Activated T-helper 9 cell treated with anti-CD3 and anti-CD28 coated beads, Interleukin-2, amount 50 U/mL, for 16 hours (primary cell): ENCODE results near the gene CLK4.
"Not testable (repeated sequence)": the region's sequence is repeated elsewhere in the genome, so short reads cannot be mapped to it uniquely, and the experiment has no call there.

Source experiments
- DNase-seq: peaks from one replicate; pipeline ENCODE4 v3.0.0-alpha.2; 2020; ENCODE audit warnings: low read depth

The CLK4 gene

DNA sequence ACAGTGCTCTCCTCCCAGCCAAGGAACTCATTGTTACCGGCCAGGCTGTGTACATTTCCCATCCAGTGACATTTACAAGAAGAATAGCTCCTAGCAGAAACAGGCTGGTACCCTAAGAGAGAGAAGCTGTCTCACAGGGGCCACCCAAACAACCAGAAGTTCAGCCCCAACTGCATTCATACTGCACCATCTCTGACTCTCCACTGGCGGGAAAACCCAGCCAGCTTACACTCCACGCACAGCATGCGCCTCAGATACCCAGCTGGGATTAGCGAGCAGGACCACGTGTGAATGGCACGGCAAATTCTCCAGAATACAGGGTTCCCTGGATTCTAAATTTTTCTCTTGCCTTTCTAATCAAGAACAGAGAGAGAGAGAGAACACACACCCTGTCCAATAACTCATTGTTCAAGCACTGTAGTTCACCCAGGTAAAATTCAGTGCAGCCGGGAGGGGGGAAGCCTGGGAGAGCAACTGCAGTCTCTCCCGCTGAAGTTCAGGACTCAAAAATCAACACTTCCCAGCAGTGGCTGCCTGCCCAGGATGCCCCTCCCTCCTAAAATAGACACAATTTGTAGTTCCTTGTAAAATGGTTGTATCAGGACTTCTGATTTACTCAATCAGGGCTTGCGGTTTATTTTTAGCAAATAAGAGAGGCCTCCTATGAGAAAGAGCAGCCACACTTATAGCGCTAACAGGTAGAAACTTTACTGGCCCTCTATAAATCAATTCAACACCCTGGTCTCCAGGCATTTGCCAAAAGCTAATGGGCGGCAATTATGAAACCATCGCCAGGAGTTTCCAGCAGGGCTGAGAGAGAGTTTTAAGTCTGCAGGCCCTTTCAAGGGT is 38.9 kb downstream of the CLK4 start:
- DNase-seq: no peak

DNA sequence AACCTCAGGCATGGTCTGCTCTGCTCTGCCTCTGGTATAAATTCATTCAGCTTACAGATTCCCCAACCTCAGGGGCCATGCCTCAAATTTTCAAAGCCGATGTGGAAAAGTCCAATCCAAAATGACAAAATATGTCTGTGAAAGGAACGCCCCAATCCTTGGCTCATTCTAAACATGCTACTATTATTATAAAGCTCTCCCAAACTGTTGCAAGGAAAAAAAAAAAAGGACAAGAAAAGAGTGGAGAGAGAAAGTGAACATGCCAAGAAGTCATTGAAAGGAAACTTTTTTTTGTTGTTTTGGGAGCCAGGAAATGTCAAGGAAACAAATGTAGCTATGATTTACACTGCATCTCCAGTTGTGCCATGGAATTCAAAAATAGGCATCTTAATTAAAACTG is 40.5 kb downstream of the CLK4 start:
- DNase-seq: no peak

DNA sequence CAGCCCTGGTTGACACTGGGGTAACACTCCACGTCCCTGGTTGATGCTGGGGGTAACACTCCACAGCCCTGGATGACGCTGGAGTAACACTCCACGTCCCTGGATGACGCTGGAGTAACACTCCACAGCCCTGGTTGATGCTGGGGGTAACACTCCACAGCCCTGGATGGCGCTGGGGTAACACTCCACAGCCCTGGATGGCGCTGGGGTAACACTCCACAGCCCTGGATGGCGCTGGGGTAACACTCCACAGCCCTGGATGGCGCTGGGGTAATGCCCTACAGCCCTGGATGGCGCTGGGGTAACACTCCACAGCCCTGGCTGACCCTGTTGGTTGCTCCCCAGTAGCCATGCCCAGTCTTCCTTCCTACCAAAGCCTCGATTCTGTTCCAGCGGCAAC is 41.4 kb downstream of the CLK4 start:
- DNase-seq: not testable (repeated sequence)

DNA sequence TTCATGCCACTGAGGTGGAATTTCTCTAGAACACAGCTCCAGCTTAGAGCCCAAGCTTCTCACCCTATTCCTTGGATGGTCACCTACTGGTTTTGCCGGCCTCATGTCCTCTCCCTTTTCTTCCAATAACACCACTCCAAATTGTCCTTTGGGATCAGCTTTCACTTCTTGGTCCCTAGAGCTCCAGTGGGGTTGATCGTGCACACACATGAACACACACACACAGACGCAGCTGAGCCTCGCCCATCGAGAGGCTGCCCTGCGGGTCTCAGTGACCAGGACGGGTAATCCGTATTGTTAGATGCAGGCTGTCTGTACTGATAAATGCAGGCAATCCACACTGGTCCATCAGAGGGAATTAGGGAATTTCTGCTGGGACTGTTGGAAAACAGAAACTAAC is 43.6 kb downstream of the CLK4 start:
- DNase-seq: no peak

DNA sequence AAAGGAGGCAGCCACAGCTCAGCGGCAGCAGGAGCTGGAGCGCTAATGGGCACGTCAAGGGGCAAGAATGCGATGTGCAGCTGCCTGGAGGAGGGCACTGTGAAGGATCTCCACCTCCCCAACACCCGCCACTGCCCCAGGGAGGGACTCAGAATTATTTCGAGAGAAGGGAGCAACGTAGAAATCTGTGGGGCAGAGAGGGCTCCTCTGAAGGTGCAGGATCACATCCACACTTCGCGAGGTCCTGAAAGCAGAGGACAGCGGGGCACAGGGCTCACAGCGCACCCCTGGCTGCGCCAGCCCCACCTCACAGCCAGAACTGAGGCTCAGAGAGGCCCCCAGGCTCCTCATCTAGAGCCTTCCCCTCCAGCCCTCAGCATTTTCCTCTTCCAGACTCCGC is 44.6 kb downstream of the CLK4 start:
- DNase-seq: no peak

DNA sequence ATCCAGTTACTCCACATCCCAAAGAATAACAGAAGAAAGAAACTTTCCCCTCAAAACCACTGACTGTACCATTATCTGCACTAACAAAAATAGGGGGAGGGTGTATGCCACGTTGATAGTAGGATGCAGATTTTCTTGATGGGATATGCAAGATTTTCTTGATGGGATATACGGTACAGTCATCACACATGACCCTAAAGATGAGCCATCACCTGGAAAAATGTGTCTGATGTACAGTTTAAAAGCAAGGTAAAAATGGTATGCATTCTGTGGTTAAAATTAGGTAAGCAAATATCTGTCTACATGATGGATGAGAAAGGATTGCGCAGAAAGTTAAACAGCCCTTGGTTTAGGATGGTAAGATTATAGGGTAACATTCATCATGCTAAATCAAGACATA is 45.2 kb downstream of the CLK4 start:
- DNase-seq: no peak

DNA sequence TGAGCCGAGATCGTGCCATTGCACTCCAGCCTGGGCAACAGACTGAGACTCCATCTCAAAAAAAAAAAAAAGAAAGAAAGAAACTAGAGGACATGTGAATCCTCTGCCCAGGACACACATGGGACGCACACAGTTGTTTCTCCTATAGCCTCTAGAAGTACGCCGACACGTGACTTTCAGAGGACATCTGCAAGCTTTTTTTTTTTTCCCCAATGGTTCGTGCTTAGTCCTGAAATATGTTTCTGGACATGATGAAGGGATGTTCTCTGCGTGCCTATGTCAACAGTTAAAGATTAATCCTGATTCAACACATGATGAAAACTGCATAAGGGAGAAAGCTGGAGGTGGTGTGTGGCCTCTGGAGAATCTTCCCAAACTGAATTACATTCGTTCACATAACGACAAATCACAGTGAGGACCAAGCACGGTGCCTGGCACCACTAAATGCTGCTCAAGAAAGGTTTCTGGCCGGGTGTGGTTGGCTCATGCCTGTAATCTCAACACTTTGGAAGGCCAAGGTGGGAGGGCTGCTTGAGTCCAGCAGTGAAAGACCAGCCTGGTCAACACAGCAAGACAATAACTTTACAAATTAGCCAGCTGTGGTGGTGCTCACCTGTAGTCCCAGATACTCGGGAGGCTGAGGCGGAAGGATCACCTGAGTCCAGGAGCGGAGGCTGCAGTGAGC is 46.4 kb downstream of the CLK4 start:
- DNase-seq: no peak

DNA sequence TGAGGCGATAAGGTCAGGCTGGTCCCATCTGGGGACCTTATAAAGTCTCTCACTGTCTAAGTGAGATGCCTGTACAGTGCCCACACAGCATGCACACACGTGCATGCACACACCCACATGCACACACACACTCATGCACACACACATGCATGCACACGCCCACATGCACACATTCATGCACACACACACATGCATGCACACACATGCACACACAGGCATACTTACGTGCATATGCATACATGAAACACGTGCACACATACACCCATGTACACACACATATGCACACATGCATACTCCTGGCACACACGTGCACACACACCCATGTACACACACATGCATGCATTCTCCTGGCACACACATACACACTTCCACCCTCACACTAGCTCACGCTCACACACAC is 48.9 kb downstream of the CLK4 start:
- DNase-seq: no peak

GRCh38 chr5:178577376-178577839 is 49.4 kb downstream of the CLK4 start:
- DNase-seq: no peak

GRCh38 chr5:178576591-178577351 is 50.1 kb downstream of the CLK4 start:
- DNase-seq: no peak

DNA sequence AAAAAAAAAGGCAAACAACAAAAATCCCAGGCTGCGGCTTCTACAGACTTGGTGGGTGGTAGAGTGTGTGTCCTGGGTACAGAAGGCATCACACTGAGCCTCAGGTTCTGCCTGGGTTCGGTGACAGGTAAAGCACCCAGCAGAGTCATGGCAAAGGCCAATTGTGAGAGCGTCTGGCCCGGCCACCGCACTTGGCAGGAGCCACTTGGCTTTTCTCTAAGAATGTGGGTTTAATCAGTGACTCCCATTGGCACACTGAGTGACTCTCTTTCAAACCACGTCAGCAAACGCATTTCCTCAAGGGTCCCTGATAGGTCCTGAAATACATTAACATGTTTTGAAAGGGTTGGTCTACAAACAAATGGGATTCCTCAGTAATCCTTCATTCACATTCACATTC is 53.6 kb downstream of the CLK4 start:
- no peak for DNase-seq

DNA sequence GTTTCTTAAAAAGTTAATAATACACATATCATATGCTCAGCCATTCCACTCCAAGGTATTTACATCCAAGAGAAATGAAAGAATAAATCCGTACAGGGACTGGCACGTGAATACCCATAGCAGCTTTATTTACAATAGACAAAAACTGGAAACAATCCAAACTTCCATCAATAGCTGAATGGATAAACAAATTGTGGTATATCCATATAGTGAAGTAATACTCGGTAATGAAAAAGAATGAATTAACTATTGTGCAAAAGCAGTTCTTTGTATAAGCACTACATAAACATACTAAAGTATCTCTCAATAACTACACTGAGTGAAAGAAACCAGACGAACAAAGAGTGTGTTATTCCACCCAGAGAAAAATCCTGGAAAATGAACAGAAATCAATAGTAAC is 54.2 kb downstream of the CLK4 start:
- no peak for DNase-seq

DNA sequence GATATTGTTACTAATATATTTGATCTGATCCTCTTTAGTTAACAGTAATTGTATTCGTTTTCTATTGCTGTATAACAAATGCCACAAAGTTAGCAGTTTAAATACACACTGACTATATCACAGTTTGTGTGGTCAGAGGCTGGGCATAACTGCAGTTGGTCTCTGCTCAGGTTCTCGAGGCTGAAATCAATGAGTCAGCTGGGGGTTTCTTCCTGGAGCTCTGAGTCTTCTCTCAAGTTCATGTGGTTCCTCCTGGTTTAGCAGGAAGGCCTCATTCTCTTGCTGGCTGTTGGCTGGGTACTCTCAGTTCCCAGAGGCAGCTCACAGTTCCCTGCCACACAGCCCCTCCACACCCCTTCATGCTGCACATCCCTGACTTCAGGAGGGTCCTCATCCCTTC is 57.4 kb downstream of the CLK4 start:
- no peak for DNase-seq

DNA sequence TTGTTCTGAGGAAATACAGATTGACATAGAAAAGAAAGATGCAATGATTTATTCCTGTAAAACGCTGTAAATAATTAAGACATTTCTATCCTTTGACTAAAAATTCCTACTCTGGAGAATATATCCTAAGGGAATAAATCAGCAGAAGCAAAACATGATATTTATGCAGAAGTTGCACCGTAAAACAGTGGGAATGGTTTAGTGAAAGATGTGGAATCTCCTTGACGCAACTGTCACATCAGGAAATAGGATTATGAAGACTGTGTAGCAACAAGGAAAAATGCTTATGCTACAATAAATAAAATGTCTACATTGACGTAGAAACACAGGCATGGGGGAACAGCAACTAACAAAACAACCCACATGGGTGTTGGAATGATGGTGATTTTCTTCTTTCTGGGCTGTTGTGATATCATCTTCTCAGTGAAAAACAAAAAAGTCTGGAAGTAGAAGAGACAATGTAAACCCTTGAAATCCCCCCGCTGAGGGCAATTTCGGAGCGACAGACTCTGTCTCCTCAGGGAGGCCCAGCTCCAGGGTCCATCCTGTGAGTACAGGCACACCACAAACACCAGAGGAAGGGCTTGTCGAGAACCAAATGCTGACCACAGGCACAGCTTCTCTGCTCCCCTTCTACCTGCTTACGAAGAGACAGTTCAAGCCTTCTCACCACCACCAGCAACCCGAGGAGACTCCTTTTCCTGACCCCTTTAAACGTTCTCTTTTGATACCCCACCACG is 61.9 kb downstream of the CLK4 start:
- DNase-seq: no peak

DNA sequence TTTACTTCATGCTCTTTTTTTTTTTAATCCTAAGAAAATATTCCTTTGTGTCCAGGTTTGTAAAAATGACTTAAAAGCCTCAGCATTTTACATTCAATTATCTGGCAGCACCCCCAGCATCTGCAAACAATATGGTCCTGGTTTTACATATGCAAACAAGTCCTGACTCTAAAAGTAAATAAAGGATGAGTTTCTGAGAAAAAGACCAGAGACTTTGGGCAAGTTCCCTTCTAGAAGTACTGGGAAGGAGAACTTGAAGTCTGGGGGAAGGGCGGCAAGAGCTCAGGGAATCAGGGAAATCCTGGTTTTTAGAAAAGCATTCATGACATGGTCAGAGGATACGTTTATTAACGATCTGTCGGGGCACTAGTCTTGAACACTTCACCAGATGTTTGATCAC is 62.5 kb downstream of the CLK4 start:
- DNase-seq: no peak

GRCh38 chr5:178563621-178564020 is 63.2 kb downstream of the CLK4 start:
- DNase-seq: no peak

GRCh38 chr5:178561746-178562264 is 65.0 kb downstream of the CLK4 start:
- no peak for DNase-seq

DNA sequence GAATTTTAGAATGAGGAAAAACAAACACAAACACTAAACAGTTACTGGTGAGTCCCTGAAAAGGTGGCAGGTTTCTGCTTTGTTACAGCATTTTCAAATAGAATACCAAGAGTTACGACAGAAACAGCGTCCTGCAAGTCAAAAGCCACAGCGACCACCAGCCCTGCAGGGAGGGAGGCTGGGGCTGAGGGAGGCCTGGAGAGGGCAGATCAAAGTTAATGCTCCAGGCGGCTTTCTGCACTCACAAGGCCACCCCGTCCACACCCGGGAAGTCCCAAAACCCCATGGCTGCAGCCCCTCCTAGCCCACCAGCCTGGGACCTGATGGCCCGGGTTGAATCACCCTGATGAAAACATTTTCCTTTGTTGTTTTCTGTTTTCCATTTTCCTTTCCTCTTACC is 65.9 kb downstream of the CLK4 start:
- DNase-seq: no peak

DNA sequence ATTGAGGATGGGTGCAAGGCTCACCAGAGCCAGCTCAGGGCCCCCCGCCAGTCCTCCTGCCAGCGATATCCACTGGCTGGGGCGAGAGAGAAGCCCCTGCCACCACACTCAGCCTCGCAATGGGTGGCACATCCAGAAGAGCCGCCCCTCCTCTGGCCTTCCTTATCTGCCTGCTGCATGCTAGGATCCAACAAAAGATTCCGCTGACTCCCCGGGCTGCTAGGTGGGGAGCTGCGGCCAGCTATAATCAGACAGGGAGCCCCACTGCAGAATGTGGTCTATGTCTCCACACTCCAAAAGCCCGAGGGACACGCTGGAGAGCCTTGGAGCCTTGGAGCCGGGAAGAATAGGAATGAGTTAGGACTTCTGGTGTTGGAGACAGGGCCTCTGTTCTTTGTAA is 69.4 kb downstream of the CLK4 start:
- DNase-seq: no peak

GRCh38 chr5:178555771-178556211 is 71.1 kb downstream of the CLK4 start:
- DNase-seq: no peak

DNA sequence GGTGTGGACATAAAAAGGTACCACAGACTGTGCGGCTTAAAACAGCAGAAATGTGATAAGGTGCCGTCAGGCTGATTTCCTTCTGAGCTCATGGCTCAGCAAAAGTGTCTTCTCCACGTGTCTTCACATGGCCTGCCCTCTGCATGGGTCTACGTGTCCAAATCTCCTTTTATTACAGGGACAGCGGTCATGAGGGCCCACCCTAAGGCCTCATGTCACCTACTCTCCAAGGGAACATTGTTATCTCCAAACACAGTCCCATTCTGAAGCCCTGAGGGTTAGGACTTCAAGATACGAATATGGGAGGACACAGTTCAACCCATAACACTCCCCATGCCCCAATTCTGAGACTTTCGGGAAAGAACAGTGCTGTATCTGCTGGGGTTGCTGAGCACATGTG is 71.8 kb downstream of the CLK4 start:
- DNase-seq: no peak

- DNase-seq: no peak
These were observed 72.5 kb downstream of the CLK4 start for GRCh38 chr5:178554311-178554710.
